H1 (cell line): ENCODE results near the gene MYO7B. TPM values are rescaled to one million over a fixed set of nuclear protein-coding genes. Genes with fewer than 3 reads are reported as not detected.
A peak's percentile ranks its signal among the peaks of the same experiment; 100 is the strongest.

Source experiments
- CTCF ChIA-PET: fragments of 300-600 bp; sonication (Branson Sonifier 250); formaldehyde crosslinking; loops from one replicate; lab custom pipeline; 2021; ENCODE audit not compliant: partially characterized antibody; lab: Charles Lee
- POLR2A ChIA-PET: fragments of 300-600 bp; sonication (Branson Sonifier 250); formaldehyde crosslinking; loops from one replicate; lab custom pipeline; 2021; ENCODE audit warnings: inconsistent platforms; ENCODE audit not compliant: partially characterized antibody; lab: Charles Lee
- DNase-seq, 2 experiments: peaks; one replicate each; pipeline versions ENCODE4 v3.0.0 to v3.0.0-alpha.2; 2010 to 2022; ENCODE audit warnings: low spot score in 2 of 2, low read depth in 1 of 2, mixed read lengths in 1 of 2
- FAIRE-seq: peaks from 2 replicates; lab custom pipeline; 2011; peaks lifted over from hg19 to GRCh38; lab: Jason Lieb, UNC
- H2AFZ ChIP-seq: 2 replicates; pipeline ENCODE4 v1.8.1; 2012; ENCODE audit warnings: low read length, inconsistent platforms
- H2AK5ac ChIP-seq: 2 replicates; pipeline ENCODE4 v1.6.1; 2013; ENCODE audit warnings: low read depth, low read length
- H2BK120ac ChIP-seq: replicated peaks from 2 replicates; pipeline ENCODE3; 2013; ENCODE audit warnings: low read depth, low read length, inconsistent platforms
- H2BK12ac ChIP-seq: 2 replicates; pipeline ENCODE4 v1.6.1; 2013; ENCODE audit warnings: low read depth, low read length
- H2BK15ac ChIP-seq: 2 replicates; pipeline ENCODE4 v1.6.1; 2013; ENCODE audit warnings: low read length
- H2BK20ac ChIP-seq: 2 replicates; pipeline ENCODE4 v1.6.1; 2013; ENCODE audit warnings: low read length
- H2BK5ac ChIP-seq: 2 replicates; pipeline ENCODE4 v1.6.1; 2013; ENCODE audit warnings: low read depth, low read length
- H3K14ac ChIP-seq: 2 replicates; pipeline ENCODE4 v1.6.1; 2013; ENCODE audit warnings: inconsistent platforms; ENCODE audit not compliant: insufficient read length
- H3K18ac ChIP-seq: 2 replicates; pipeline ENCODE4 v1.6.1; 2013; ENCODE audit warnings: low read length; ENCODE audit errors: extremely low read depth
- H3K23ac ChIP-seq: 2 replicates; pipeline ENCODE4 v1.6.1; 2013; ENCODE audit warnings: inconsistent platforms; ENCODE audit not compliant: insufficient read length
- H3K23me2 ChIP-seq: 2 replicates; pipeline ENCODE4 v1.6.1; 2013; ENCODE audit warnings: low read depth, low read length
- H3K27ac ChIP-seq: 2 replicates; pipeline ENCODE4 v1.6.1; 2011; ENCODE audit warnings: low read depth, low read length, inconsistent platforms
- H3K27me3 ChIP-seq, 4 experiments: replicated peaks in 1 of 4; 1 replicate in 1 of 4; 2 replicates in 3 of 4; pipeline versions ENCODE4 v1.6.1 to v1.8.1; 2011 to 2013; ENCODE audit warnings: low read length in 3 of 4, mild to moderate bottlenecking in 3 of 4, inconsistent platforms in 2 of 4, mixed read lengths in 2 of 4, moderate library complexity in 1 of 4; ENCODE audit not compliant: control insufficient read depth in 3 of 4, insufficient read depth in 3 of 4; ENCODE audit errors: extremely low read depth in 1 of 4
- H3K36me3 ChIP-seq, 4 experiments: 2 replicates each; pipeline versions ENCODE4 v1.6.1 to v1.8.1; 2011 to 2013; ENCODE audit warnings: mild to moderate bottlenecking in 4 of 4, low read length in 3 of 4, moderate library complexity in 2 of 4, control low read depth in 1 of 4, inconsistent platforms in 1 of 4; ENCODE audit not compliant: insufficient read depth in 4 of 4, control insufficient read depth in 2 of 4
- H3K4ac ChIP-seq: replicated peaks from 2 replicates; pipeline ENCODE3; 2013; ENCODE audit warnings: low read length, low read depth, mixed read lengths, inconsistent platforms; ENCODE audit not compliant: insufficient read length
- H3K4me1 ChIP-seq, 4 experiments: replicated peaks in 1 of 4; 1 replicate in 1 of 4; 2 replicates in 3 of 4; pipeline versions ENCODE4 v1.6.1 to v1.8.1; 2011 to 2013; ENCODE audit warnings: low read length in 3 of 4, inconsistent platforms in 2 of 4, mixed read lengths in 1 of 4; ENCODE audit not compliant: insufficient read depth in 4 of 4, control insufficient read depth in 3 of 4
- H3K4me2 ChIP-seq, 2 experiments: 2 replicates each; pipeline versions ENCODE4 v1.6.1 to v1.8.1; 2011 to 2013; ENCODE audit warnings: low read depth in 2 of 2, low read length in 2 of 2, control low read depth in 1 of 2, inconsistent platforms in 1 of 2, mild to moderate bottlenecking in 1 of 2; ENCODE audit not compliant: insufficient read depth in 1 of 2
- H3K4me3 ChIP-seq, 4 experiments: fragments of 200-600, 300-600 bp in 1 of 4; sonication (generic), shearing (Covaris generic), sonication (Bioruptor Twin) in 1 of 4; 2 replicates each; pipeline versions ENCODE4 v1.5.1 to v1.8.1; 2011 to 2016; ENCODE audit warnings: low read length in 4 of 4, low read depth in 3 of 4, control low read depth in 2 of 4, inconsistent platforms in 2 of 4, mild to moderate bottlenecking in 2 of 4, mixed read lengths in 1 of 4, moderate library complexity in 1 of 4; ENCODE audit not compliant: insufficient read depth in 2 of 4; ENCODE audit errors: extremely low read depth in 1 of 4
- H3K56ac ChIP-seq: replicated peaks from 2 replicates; pipeline ENCODE3; 2013; ENCODE audit warnings: low read depth, mild to moderate bottlenecking, mixed read lengths, low read length, inconsistent platforms; ENCODE audit not compliant: insufficient read length
- H3K79me1 ChIP-seq: 2 replicates; pipeline ENCODE4 v1.6.1; 2013; ENCODE audit warnings: low read depth, low read length, control low read depth
- H3K79me2 ChIP-seq, 2 experiments: 2 replicates each; pipeline versions ENCODE4 v1.6.1 to v1.8.1; 2012 to 2013; ENCODE audit warnings: low read length in 2 of 2, mild to moderate bottlenecking in 2 of 2, inconsistent platforms in 1 of 2; ENCODE audit not compliant: insufficient read depth in 2 of 2, control insufficient read depth in 1 of 2
- H3K9ac ChIP-seq, 4 experiments: replicated peaks in 1 of 4; 1 replicate in 1 of 4; 2 replicates in 3 of 4; pipeline versions ENCODE4 v1.6.1 to v1.8.1; 2011 to 2013; ENCODE audit warnings: low read depth in 3 of 4, low read length in 3 of 4, control low read depth in 2 of 4, mild to moderate bottlenecking in 2 of 4, moderate library complexity in 2 of 4, inconsistent platforms in 1 of 4; ENCODE audit errors: extremely low read depth in 1 of 4
- H3K9me3 ChIP-seq, 2 experiments: 2 replicates each; pipeline versions ENCODE4 v1.6.1 to v1.8.1; 2012 to 2013; ENCODE audit warnings: mild to moderate bottlenecking in 2 of 2, moderate library complexity in 2 of 2, control low read depth in 1 of 2, inconsistent platforms in 1 of 2, low read depth in 1 of 2, low read length in 1 of 2, mixed read lengths in 1 of 2; ENCODE audit not compliant: insufficient read depth in 2 of 2
- H4K20me1 ChIP-seq, 2 experiments: replicated peaks in 1 of 2; 2 replicates each; pipeline versions ENCODE3 to v1.8.1; 2011 to 2013; ENCODE audit warnings: inconsistent platforms in 2 of 2, low read length in 2 of 2, mild to moderate bottlenecking in 1 of 2; ENCODE audit not compliant: insufficient read depth in 2 of 2, control insufficient read depth in 1 of 2
- H4K5ac ChIP-seq: 2 replicates; pipeline ENCODE4 v1.6.1; 2013; ENCODE audit warnings: low read length, low read depth, mixed read lengths, inconsistent platforms; ENCODE audit not compliant: insufficient read length
- H4K8ac ChIP-seq: 2 replicates; pipeline ENCODE4 v1.8.0; 2013; ENCODE audit warnings: mild to moderate bottlenecking, moderate library complexity, low read length, inconsistent platforms; ENCODE audit not compliant: insufficient read depth; ENCODE audit errors: extremely low read depth
- H4K91ac ChIP-seq: replicated peaks from 2 replicates; pipeline ENCODE3; 2013; ENCODE audit warnings: low read length, mixed read lengths, inconsistent platforms; ENCODE audit not compliant: insufficient read length
- BACH1 ChIP-seq: IDR thresholded peaks from 2 replicates; pipeline ENCODE4 v1.6.1; 2012; ENCODE audit warnings: low read length, improper control_type of control experiment
- BCL11A ChIP-seq, 2 experiments: IDR thresholded peaks; one replicate each; pipeline ENCODE4 v1.6.1; 2011; ENCODE audit warnings: low read depth in 2 of 2, low read length in 2 of 2, mild to moderate bottlenecking in 2 of 2
- CBX8 ChIP-seq: fragments of 300-800, 300-1000 bp; sonication (generic); IDR thresholded peaks from 2 replicates; pipeline ENCODE4 v1.7.1; 2016; ENCODE audit warnings: low read depth, low read length, borderline replicate concordance
- CTCF ChIP-seq, 3 experiments: IDR thresholded peaks; 1 replicate in 2 of 3; 2 replicates in 1 of 3; pipeline versions ENCODE4 v1.5.1 to v1.6.1; 2011; ENCODE audit warnings: low read length in 3 of 3, mild to moderate bottlenecking in 3 of 3, inconsistent platforms in 2 of 3, low read depth in 1 of 3, moderate library complexity in 1 of 3; ENCODE audit not compliant: insufficient read depth in 1 of 3; ENCODE audit errors: control extremely low read depth in 1 of 3
- HDAC6 ChIP-seq: IDR thresholded peaks from one replicate; pipeline ENCODE4 v1.7.1; 2012; ENCODE audit warnings: low read depth, mild to moderate bottlenecking, inconsistent platforms, low read length, moderate library complexity
- SIN3A ChIP-seq, 2 experiments: IDR thresholded peaks in 1 of 2; conservative IDR thresholded peaks in 1 of 2; 2 replicates each; pipeline ENCODE4 v1.6.1; 2011 to 2012; ENCODE audit warnings: low read length in 2 of 2, improper control_type of control experiment in 1 of 2, low read depth in 1 of 2, mild to moderate bottlenecking in 1 of 2
- SP1 ChIP-seq: IDR thresholded peaks from 2 replicates; pipeline ENCODE4 v1.6.1; 2011; ENCODE audit warnings: low read depth, low read length
- WGBS, 2 experiments: shearing (Covaris generic) in 1 of 2; methylation state at CpG; one replicate each; pipeline versions ENCODE4 v1.1.6 to v1.1.7; 2013 to 2015; ENCODE audit warnings: low lambda C conversion rate in 2 of 2, mixed read lengths in 2 of 2, inconsistent platforms in 1 of 2, low coverage in 1 of 2, missing lambda C conversion rate in 1 of 2; ENCODE audit not compliant: insufficient replicate concordance in 2 of 2, insufficient coverage in 1 of 2, insufficient read length in 1 of 2; ENCODE audit errors: extremely low coverage in 1 of 2, missing lambda C conversion rate in 1 of 2; 5-methylcytosine and 5-hydroxymethylcytosine counted together
- polyA plus RNA-seq, 7 experiments: library from polyadenylated mRNA; depleted of rRNA in 3 of 7; stranded (reverse) in 5 of 7; unstranded in 2 of 7; fragments of >200 nt in 5 of 7; fragments of 200-250 nt in 2 of 7; gene quantifications; 1 replicate in 5 of 7; 2 replicates in 1 of 7; 4 replicates in 1 of 7; pipeline versions ENCODE4 v1.2.1 to v1.2.3, GENCODE V29; 2011 to 2013; ENCODE audit warnings: missing spikeins in 2 of 7, mixed read lengths in 2 of 7
- total RNA-seq: library from RNA; stranded (reverse); fragmentation: NEBNext Ultra II Directional; extraction: Animal tissue kit (Norgen Biotek cat#: 25700); gene quantifications from 2 replicates; pipeline ENCODE4 v1.2.1, GENCODE V29; 2021

Gene MYO7B
- total and polyA plus RNA-seq, 2 of the 8 experiments (the other 6 are each of a cell fraction or from before 2014, with no cell fraction given): not detected

GRCh38 chr2:127661949-127662510 is 126.5 kb downstream of the MYO7B start:
- Histone ChIP-seq H3K79me2 (no peaks in the 10 kb centered on the region), H3K4me1 (peaks cover 0 to 3% (median 0%) of the 10 kb centered on the region in 4 experiments; a peak in 4 of 7 replicates), H4K20me1 (no peaks in the 10 kb centered on the region), H3K36me3 (no peaks in the 10 kb centered on the region), H4K5ac (no peak overlapping the region), H3K9ac (no peak overlapping the region), H3K79me1 (no peaks in the 10 kb centered on the region), H3K9me3 (no peaks in the 10 kb centered on the region), H2AK5ac (no peak overlapping the region), H2BK15ac (no peak overlapping the region), H3K4me3 (no peak overlapping the region), H3K23ac (no peak overlapping the region), H3K23me2 (peaks cover 3% of the 10 kb centered on the region; the same call in 1 of the 2 replicates), H2BK5ac (no peak overlapping the region), H2BK120ac (no peak overlapping the region), H4K91ac (no peak overlapping the region), H3K18ac (no peak overlapping the region), H3K14ac (no peak overlapping the region), H3K27me3 (peaks cover 9 to 33% (median 25%) of the 10 kb centered on the region in 4 experiments), H2BK20ac (no peak overlapping the region), H3K56ac (no peak overlapping the region), H3K4me2 (no peak overlapping the region), H3K4ac (no peak overlapping the region), H3K27ac (no peak overlapping the region), H2BK12ac (no peak overlapping the region), H2AFZ (no peak overlapping the region), H4K8ac (no peak overlapping the region; the same call in 1 of the 2 replicates)
- ChIA-PET CTCF (interaction anchor here (0.6 to 4.1 kb wide), 3 partner anchors 12 to 34 kb away, joined by 3 to 15 read pairs (median 6); no protein-coding TSS in a partner anchor), POLR2A (interaction anchor here (3.8 kb wide), 1 partner anchor 13 kb away, joined by 21 read pairs; the partner anchor contains the start of gene LIMS2)
- 82% methylated on average over 9 of the region's 9 CpGs; no CpG with 5 or more reads in 1 of the 2 experiments for WGBS, 2 experiments
- TF ChIP-seq CTCF (IDR thresholded peaks at IDR 0.05; ENCODE audit: control extremely low read depth in 1 of 3, insufficient read depth in 1 of 3, low read depth in 1 of 3, low read length in 3 of 3): peak in 2 of 3 experiments; percentile 8 to 39; a peak in 2 of 4 replicates
- TF ChIP-seq CBX8: no peak
- TF ChIP-seq HDAC6: no peak
- no peak for TF ChIP-seq SP1
- TF ChIP-seq BCL11A (IDR thresholded peaks at IDR 0.05; ENCODE audit: low read depth in 2 of 2, low read length in 2 of 2): no peak
- no peak for TF ChIP-seq BACH1
- no peak for TF ChIP-seq SIN3A (conservative IDR thresholded peaks at IDR 0.05 in 1 of 2, IDR thresholded peaks at IDR 0.05 in 1 of 2; ENCODE audit: low read depth in 1 of 2, low read length in 2 of 2)
- DNase-seq (no peak), FAIRE-seq (no peak)
